Hematopoietic multipotent progenitor cell treated with erythropoietin and hydrocortisone succinate and interleukin-3 and kit ligand, for 4 days (in vitro differentiated cells): Measurements from ENCODE around the gene TESPA1.
"Not testable (repeated sequence)": the region's sequence is repeated elsewhere in the genome, so short reads cannot be mapped to it uniquely, and the experiment has no call there.

Experiments used
- DNase-seq: peaks from one replicate; pipeline ENCODE4 v3.0.0-alpha.2; 2015

Gene TESPA1

GRCh38 chr12:54984658-54985376 is at the start of gene TESPA1:
TESPA1 (minus strand) TSS chr12:54984762; CDS start chr12:54974562, 10,200 bp downstream.
- DNase-seq, result peak; percentile 97

GRCh38 chr12:55034218-55034617 is 49.7 kb upstream of the TESPA1 start:
- DNase-seq, result no peak

DNA sequence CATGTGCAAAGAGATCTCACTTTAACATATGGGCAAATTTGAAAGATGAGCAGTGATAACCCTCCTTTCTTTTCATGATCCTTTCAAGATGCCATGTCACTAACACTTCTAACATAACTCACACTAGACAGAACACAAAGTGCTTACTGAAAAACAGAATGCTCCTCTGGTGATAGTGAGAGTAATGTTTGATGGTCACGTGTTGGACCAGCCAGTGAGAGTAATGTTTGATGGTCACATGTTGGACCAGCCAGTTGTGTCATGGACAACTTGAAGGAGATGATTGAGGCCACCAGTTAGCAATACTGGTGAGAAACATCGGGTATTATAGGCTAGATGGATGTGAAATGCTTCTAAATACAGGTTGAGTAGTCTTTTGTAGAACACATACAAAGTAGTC is 40.9 kb upstream of the TESPA1 start:
- DNase-seq, result no peak

- no peak for DNase-seq
Measured at GRCh38 chr12:55024575-55024974, 40.0 kb upstream of the TESPA1 start.

DNA sequence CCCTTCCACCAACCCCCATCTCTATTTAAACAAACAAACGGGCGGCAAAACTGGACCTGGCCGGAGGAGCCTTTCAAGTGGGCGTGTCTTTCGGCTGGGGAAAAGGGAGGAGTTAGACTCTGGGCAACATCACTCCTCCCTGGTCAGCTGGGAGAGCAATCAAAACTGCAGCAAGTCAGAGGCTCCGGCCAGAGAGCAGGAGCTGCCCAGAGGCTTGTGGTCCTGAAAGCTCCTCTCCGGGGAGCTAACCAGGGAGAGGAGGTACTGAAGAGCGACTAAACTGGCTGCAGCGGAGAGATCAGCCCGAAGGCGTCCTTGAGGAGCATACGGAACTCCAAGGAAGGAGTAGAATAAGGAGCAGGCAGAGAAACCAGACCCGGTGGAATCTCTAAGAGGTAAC is 35.2 kb upstream of the TESPA1 start, which contains the start of gene NEUROD4:
Gene NEUROD4 (plus strand): TSS at position 191 of the 400 bp plus-strand sequence. CDS start 6,466 bp downstream, outside the sequence.
- DNase-seq, result peak; percentile 79

GRCh38 chr12:55017416-55017925 is 32.9 kb upstream of the TESPA1 start:
- DNase-seq, result no peak

- no peak for DNase-seq
Measured at GRCh38 chr12:55008944-55009585, 24.5 kb upstream of the TESPA1 start.

DNA sequence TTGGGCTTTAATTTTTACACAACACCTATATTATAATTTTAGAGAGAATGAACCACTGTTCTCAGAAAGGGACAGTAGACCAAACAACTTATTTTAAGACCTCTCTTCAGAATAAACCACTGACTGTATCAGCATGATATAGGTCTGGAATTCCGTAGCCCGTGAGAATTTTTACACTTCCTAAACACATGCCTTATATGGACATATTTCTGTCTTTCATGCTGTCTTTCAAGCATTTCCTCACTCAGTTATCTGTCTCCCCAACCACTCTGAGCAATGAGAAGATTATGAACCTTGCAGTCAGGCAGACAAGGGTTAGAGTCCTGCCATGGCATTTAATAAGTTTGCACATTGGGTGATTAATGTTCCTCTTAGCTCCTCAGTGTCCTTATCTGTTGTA is 17.8 kb upstream of the TESPA1 start:
- DNase-seq, result no peak

GRCh38 chr12:55001198-55001868 is 16.8 kb upstream of the TESPA1 start:
- DNase-seq, result no peak

- DNase-seq, result no peak
Measured at GRCh38 chr12:54998958-54999510, 14.5 kb upstream of the TESPA1 start.

DNA sequence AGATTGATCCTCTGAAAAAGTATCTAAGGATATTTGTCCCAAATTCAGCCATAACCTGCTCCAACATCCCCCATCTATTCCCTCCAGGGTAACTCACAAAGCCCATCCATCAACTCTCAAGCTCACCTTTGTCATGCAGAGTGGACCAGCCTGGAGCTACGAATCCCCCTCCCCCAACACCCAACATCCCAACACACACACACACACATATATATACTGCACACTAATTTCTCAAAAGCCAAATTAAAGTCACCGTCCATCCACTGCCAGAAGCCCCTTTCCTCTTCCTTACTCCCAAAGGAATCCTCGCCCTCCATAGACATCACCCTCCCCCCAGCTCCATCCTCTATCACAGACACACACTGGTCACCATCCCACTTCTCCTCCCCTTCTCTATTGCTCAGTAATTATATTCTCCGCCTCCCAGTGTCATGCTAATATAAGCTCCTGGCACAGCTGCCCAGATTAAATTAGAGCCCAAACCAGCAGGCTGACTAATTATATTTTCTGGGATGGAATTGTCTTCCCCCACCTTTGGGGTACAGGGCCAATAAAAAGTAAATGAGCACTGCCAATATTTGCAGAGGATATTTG is 13.5 kb upstream of the TESPA1 start:
- no peak for DNase-seq

DNA sequence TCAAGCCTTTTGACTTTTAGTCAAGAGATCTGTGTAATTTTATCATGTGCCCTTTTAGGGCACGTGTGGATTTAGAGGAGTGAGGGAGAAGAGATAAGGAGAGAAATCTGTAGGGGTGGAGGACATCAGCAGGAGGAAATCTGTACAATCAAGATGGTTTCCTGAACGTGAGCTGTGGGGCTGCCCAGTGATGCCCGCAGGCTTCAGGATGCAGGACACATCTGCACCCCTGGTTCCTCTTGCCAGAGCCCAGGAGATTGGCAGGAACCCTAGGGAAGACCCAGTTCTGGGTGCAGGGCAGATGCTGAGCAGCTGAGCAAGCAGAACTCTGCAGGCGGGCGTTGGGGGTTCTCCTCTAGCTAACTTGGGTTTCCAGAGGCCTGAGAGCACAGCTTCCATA is 11.6 kb upstream of the TESPA1 start:
- no peak for DNase-seq

- peak; percentile 89 for DNase-seq
Measured at GRCh38 chr12:54993181-54993835, 8.7 kb upstream of the TESPA1 start.

GRCh38 chr12:54991991-54992375 is 7.4 kb upstream of the TESPA1 start:
- DNase-seq, result no peak

- peak; percentile 59 for DNase-seq
Measured at GRCh38 chr12:54991161-54991990, 6.8 kb upstream of the TESPA1 start.

DNA sequence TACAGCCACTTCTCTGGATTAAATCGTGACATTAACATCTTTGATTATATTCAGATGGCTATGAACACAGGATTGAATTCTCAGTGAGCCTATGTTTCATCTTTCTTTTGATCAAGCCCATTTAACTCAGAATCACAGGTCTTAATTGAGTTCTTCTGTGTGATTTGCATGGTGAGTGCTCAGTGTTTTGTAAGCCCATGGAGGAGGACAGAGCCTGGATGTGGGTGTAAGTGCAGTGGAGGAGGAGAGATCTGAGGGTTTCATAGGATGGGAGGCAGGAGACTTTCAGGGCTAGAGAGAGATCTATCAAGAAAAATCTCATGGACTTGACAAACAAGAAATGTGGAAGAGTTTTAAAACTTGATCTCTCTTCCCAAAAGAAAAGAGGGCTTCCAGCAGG is 5.3 kb upstream of the TESPA1 start:
- no peak for DNase-seq

DNA sequence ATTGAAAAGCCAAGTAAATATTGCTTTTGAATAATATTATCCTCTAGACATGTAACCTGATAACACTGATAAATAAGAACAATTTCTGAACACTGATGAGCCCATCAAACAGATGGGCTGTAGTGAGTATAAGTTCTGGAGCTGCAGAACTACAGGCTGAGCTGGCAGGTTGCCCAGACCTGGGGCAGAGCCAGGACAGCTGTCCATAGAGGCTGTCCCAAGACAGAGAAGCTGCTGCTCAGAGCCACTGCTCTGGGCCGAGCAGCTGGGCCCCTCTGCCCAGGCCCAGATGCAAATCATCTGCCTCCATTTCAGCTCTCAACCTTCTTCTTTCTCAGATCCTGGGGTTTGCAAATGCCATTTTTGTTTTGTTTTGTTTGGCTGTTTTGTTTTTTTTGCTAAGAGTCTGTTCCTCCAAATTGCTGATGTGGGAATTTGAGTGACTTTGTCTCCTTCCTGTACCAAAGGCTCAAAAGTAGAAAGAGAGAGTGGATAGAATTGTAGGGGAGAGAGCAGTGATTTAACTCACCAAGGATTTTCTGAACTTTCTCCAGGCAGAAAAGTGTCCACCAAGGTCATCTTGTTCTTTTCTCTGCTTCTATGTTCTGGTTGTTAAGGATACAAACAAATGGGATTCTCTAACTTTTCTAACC is 4.0 kb upstream of the TESPA1 start:
- peak; percentile 84 for DNase-seq

- DNase-seq, result peak; percentile 91
Measured at GRCh38 chr12:54987611-54988231, 3.2 kb upstream of the TESPA1 start.

- DNase-seq, result not testable (repeated sequence)
Measured at GRCh38 chr12:54986773-54987172, 2.2 kb upstream of the TESPA1 start.

DNA sequence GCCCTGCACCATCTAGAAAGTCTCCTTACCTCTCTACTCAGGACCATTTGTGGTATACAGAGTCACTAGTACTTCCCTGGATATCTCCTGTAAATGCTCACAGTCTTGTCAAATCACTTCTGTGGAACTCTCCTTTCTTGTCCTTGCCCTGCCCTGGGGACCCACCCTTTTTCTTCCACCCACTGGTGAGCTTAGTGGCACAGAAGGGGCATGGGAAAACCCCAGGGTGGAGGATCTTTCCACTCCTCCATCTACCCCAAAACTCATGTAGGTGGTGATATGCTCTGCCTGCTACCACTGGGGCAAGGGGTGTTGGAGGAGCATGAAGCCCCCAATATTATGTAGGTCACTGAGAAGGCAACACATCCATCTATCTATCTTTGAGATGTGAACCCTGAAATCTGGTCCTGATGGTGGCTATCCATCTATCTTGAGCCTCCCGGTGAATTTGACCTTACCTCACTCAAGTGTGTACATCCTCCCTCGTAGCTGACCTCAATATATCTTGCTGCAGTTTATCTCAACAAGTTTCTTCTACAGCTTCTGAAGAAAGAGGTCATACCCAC is 943 bp downstream of the TESPA1 start:
- DNase-seq, result no peak
